ENCODE data around the gene ZBTB7B.
A peak's percentile ranks its signal among the peaks of the same experiment; 100 is the strongest.

The ZBTB7B gene

DNA sequence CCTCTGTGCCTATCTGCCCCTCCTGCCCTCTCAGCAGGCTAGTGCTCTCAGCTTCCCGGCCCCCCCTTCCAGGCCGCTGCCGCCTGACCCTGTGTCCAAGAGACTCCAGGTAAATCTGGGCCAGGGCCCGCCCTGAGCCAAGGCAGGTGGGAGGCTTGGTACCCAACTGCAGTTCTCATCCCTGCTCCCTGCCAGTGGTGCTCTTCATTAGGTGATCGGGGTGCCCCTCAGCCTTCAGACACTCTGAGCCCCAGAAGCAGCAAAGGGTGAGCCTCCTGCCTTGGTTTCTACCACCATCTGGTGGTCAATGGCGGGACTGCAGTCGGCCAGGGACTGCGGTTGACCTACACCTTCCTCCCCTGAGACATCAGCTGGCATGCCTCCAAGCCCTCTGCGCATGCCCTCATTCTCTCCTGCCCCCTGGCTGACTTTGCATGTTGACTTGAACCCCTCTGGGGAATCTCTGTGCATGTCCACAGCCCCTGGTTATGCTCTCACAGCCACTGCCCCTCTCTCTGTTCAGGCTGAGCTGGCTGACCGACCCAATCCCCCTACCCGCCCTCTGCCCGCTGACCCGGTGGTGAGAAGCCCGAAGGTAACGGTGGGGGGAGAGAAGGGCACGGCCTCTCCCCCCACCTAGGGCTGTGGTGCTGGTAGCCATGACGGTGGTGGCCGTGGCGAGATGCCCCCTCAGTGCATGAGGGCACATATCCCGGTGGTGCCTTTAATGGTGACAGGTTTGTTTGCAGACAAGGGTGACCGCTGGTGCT is 59.0 kb downstream of the ZBTB7B start:
- peak; percentile 89 for DNase-seq (ENCODE audit: low read depth)

DNA sequence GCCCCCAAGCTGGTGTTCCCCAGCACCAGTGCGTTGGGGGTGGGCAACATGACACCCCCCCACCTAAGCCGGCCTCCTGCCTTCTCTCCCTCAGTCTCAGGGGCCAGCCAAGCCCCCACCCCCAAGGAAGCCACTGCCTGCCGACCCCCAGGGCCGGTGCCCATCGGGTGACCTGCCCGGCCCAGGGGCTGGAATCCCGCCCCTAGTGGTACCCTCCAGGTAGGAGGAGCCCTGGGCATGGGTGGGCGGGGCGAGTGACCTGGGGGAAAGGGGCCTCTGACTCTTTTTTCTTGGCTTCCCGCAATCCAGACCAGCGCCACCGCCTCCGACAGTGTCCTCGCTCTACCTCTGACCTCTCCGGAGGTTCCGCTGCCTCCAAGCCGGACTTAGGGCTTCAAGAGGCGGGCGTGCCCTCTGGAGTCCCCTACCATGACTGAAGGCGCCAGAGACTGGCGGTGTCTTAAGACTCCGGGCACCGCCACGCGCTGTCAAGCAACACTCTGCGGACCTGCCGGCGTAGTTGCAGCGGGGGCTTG is 59.6 kb downstream of the ZBTB7B start:
- DNase-seq (ENCODE audit: low read depth) = no peak

DNA sequence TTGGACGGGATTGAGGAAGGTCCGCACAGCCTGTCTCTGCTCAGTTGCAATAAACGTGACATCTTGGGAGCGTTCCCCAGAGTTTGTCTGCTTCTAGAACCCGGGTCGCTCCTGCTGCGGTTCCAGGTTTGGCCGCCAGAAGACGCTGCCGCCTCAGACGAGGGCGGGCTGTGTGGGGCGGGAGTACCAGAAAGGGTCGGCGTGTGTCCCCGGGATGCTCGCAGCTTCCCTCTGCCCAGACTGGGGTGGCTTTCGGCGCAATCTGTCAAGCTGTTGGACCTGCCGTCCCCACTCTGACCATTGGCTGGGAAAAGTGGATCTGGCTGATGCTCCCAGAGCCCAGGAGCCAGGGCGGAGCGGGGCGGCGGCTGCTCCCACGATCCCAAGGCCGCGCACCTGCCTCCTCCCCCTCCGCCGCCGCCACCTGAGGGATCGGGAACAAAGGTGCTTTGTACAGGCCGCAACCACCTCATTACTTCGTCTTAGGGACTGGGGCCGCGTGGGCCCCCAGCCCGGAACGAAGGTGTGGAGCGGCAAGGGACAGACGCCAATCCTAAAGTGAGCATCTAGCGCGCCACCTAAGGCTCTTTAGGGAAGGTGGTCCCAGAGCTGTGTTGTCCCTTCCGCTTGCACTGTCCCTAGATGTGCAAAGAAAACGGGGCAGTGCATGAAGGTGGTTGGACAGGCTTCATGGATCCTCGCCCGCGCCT is 60.3 kb downstream of the ZBTB7B start:
- DNase-seq (ENCODE audit: low read depth) = peak; percentile 56

DNA sequence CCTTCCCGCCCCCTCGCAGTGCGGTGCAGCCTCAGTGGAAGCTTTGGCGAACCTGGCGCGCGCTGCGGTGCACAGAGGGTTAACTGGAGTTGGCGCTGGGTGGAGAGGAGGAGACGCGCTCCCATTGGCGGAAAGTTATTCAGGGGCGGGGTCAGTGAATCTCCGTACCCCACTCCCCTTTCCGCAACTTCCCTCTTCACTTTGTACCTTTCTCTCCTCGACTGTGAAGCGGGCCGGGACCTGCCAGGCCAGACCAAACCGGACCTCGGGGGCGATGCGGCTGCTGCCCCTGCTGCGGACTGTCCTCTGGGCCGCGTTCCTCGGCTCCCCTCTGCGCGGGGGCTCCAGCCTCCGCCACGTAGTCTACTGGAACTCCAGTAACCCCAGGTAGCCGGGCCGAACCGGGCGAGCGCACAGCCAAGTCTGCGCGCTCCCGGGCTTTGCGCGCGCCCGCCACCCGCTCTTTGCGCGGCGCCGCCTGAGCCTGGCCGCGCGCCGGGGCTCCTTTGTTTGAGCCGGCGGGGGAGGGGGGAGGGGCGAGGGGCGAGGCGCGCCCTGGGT is 61.0 kb downstream of the ZBTB7B start, which contains the start of gene EFNA4:
Gene EFNA4 (plus strand): TSS at position 191 of the 561 bp plus-strand sequence. CDS start 84 bp downstream, at position 275.
- peak; percentile 73 for DNase-seq (ENCODE audit: low read depth)

DNA sequence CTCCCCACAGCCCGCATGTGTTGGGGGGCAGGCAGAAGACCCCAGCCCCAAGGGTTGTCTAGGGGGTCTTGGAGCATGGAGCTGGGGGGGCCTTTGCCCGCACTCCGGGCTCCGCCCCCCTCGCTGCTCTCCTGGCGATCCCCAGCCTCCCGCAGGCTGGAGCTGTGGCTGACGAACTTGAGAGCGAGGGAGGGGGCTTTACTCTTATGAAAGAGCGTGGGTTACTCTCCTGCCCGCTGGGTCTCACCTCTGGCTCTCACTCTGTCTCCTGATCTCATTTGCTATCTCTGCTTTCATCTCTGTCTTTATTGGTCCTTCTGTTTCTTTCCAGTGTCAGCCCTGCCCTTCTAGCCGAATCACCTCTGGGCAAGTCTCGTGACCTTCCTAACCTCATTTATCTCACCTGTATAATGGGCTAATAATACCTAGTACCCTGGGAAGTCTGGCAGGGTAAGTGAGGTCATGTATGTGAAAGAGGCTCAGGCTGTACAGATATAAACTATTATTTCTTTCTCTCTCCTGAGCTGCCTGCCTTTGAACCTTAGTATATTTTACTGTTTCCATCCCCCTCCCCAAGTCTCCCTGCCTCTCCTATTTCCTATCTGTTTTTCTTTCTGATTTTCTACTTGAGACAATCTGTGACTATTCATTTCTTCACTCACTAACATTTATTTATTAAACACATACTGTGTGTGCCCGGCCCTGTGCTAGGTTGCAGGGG is 61.7 kb downstream of the ZBTB7B start:
- DNase-seq (ENCODE audit: low read depth) = no peak

DNA sequence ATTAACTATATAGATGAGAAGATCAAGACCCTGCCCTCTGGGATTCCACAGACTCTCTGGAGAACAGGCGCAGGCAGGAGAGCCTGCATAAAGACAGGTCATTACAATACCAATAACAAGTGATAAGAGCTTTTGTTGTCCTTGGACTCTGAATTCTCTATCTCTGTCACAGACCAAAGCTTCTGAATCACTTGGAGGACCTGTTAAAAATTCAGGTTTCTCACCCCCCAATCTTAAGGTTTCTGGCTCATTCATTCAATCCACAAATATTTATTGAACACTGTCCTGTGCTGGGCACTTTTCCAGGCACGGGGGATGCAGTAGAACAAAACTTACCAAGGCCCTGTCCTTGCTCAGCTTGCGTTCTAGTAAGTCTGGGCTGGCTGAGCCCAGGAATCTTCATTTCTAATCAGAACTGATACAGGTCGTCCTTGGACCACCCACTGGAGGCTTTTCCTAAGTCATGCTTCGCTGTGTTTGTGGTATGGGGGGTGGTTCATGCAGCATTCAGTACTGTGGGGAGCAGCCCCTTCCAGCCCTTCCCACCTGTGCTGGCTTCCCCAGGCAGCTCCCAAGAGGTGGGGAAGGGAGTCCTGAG is 62.3 kb downstream of the ZBTB7B start:
- DNase-seq (ENCODE audit: low read depth) = no peak

DNA sequence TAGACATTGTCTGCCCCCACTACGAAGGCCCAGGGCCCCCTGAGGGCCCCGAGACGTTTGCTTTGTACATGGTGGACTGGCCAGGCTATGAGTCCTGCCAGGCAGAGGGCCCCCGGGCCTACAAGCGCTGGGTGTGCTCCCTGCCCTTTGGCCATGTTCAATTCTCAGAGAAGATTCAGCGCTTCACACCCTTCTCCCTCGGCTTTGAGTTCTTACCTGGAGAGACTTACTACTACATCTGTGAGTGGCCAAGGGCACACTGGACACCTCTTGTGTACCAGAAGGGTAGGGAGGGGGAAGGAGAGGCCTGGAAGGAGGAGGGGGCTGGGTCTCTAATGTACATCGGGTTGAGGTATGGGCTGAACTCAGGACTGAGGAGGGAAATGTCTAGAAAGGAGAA is 64.2 kb downstream of the ZBTB7B start:
- DNase-seq (ENCODE audit: low read depth) = no peak
